PC-3 (cell line): ENCODE data around the gene SOX4. TPM values are rescaled to one million over a fixed set of nuclear protein-coding genes. Genes with fewer than 3 reads are reported as not detected.

Experiments
- ATAC-seq: fragments of 200-7000 bp; cut with Tn5 transposase; 2 replicates; pipeline ENCODE4 v1.9.1; 2020; ENCODE audit warnings: mild to moderate bottlenecking, moderate library complexity
- BruUV-seq: library from RNA; stranded (reverse); fragments of 400-500 nt; replicated peaks from 2 replicates; lab custom pipeline; 2021; lab: Mats Ljungman, UMichigan
- CTCF ChIA-PET: fragments of 300-600 bp; sonication (Branson Sonifier 250); formaldehyde crosslinking; loops from one replicate; lab custom pipeline; 2022; ENCODE audit warnings: antibody characterized with exemption; lab: Charles Lee
- POLR2A ChIA-PET: fragments of 300-600 bp; sonication (Branson Sonifier 250); formaldehyde crosslinking; loops from one replicate; lab custom pipeline; 2022; ENCODE audit warnings: antibody characterized with exemption; ENCODE audit not compliant: unreplicated experiment; lab: Charles Lee
- DNase-seq: peaks from one replicate; pipeline ENCODE4 v3.0.0-alpha.2; 2015
- H2AFZ ChIP-seq: fragments of 300-600 bp; sonication (generic); 2 replicates; pipeline ENCODE4 v1.6.0; 2016; ENCODE audit warnings: antibody characterized with exemption, low read length
- H3F3A ChIP-seq: fragments of 300-600 bp; sonication (generic); one replicate; pipeline ENCODE4 v1.6.0; 2017; ENCODE audit warnings: antibody characterized with exemption, low read length, control low read depth, mild to moderate bottlenecking; ENCODE audit not compliant: unreplicated experiment
- H3K27ac ChIP-seq: fragments of 300-600 bp; sonication (generic); 2 replicates; pipeline ENCODE4 v1.5.1; 2016; ENCODE audit warnings: mild to moderate bottlenecking, low read length
- H3K27me3 ChIP-seq: fragments of 300-600 bp; sonication (generic); 2 replicates; pipeline ENCODE4 v1.6.1; 2016; ENCODE audit warnings: low read length, mixed read lengths
- H3K36me3 ChIP-seq: fragments of 300-600 bp; sonication (generic); 2 replicates; pipeline ENCODE4 v1.6.1; 2016; ENCODE audit warnings: low read depth, mixed run types, low read length, mixed read lengths
- H3K4me1 ChIP-seq: fragments of 300-600 bp; sonication (generic); 2 replicates; pipeline ENCODE4 v1.5.1; 2016; ENCODE audit warnings: low read length; ENCODE audit not compliant: insufficient read depth
- H3K4me2 ChIP-seq: fragments of 300-600 bp; sonication (generic); 2 replicates; pipeline ENCODE4 v1.6.0; 2016; ENCODE audit warnings: low read length
- H3K4me3 ChIP-seq: fragments of 300-600 bp; sonication (generic); 2 replicates; pipeline ENCODE4 v1.5.1; 2016; ENCODE audit warnings: mild to moderate bottlenecking, low read length, mixed read lengths
- H3K79me2 ChIP-seq: fragments of 300-600 bp; sonication (generic); 2 replicates; pipeline ENCODE4 v1.6.1; 2017; ENCODE audit warnings: low read length, mixed read lengths
- H3K9ac ChIP-seq: fragments of 300-600 bp; sonication (generic); 2 replicates; pipeline ENCODE4 v1.6.0; 2016; ENCODE audit warnings: mild to moderate bottlenecking, low read length
- H3K9me2 ChIP-seq: fragments of 300-600 bp; sonication (generic); replicated peaks from 2 replicates; pipeline ENCODE4 v1.6.1; 2016; ENCODE audit warnings: mixed run types, low read length, mixed read lengths
- H3K9me3 ChIP-seq: fragments of 300-600 bp; sonication (generic); 2 replicates; pipeline ENCODE4 v1.6.1; 2016; ENCODE audit warnings: low read length, mixed read lengths
- H4K20me1 ChIP-seq: fragments of 300-600 bp; sonication (generic); 2 replicates; pipeline ENCODE4 v1.6.1; 2016; ENCODE audit warnings: low read length, mixed read lengths
- EZH2 ChIP-seq: fragments of 300-600 bp; sonication (generic); IDR thresholded peaks from one replicate; pipeline ENCODE4 v1.6.1; 2017; ENCODE audit warnings: antibody characterized with exemption, mild to moderate bottlenecking, low read length; ENCODE audit not compliant: unreplicated experiment
- EZH2phosphoT487 ChIP-seq: fragments of 300-600 bp; sonication (generic); IDR thresholded peaks from 2 replicates; pipeline ENCODE4 v1.6.1; 2018; ENCODE audit warnings: mild to moderate bottlenecking, antibody characterized with exemption, low read length, borderline replicate concordance
- intact Hi-C: fragments of 100-400 bp; cut with micrococcal nuclease; formaldehyde crosslinking; loops from 2 replicates; pipeline ENCODE4 v1.9.0; 2023
- total RNA-seq: library from RNA; depleted of rRNA; stranded (reverse); fragments of >200 nt; gene quantifications from 2 replicates; pipeline ENCODE4 v1.2.3, GENCODE V29; 2014
- TF ChIP-seq, protein P1 (sequence below): fragments of 300-600 bp; sonication (generic); conservative IDR thresholded peaks from 2 replicates; pipeline ENCODE4 v1.5.1; 2017; ENCODE audit warnings: antibody characterized with exemption, low read depth, mild to moderate bottlenecking, low read length

Gene SOX4
- total RNA-seq, 1 experiment from 2014 or later, result 46.1 TPM

GRCh38 chr6:21609881-21610329, 16.4 kb downstream of the SOX4 start:
- H3K4me3 ChIP-seq, result no peak overlapping the region
- no peaks in the 10 kb centered on the region for H3K36me3 ChIP-seq
- H3F3A ChIP-seq, result no peaks in the 10 kb centered on the region
- no peaks in the 10 kb centered on the region for H4K20me1 ChIP-seq
- H3K4me1 ChIP-seq, result no peaks in the 10 kb centered on the region
- ChIA-PET CTCF (interaction anchor here (0.6 kb wide), 1 partner anchor 1297 kb away, joined by 3 read pairs; no protein-coding TSS in a partner anchor), POLR2A (no interaction called here)
- H3K79me2 ChIP-seq, result no peaks in the 10 kb centered on the region
- intact Hi-C loops, result no loop called here
- H3K27ac ChIP-seq, result no peak overlapping the region
- H2AFZ ChIP-seq, result no peak overlapping the region
- H3K9me2 ChIP-seq, result no peaks in the 10 kb centered on the region
- no peak overlapping the region for H3K9ac ChIP-seq
- TF ChIP-seq EZH2phosphoT487, result no peak
- TF ChIP-seq, protein P1, sequence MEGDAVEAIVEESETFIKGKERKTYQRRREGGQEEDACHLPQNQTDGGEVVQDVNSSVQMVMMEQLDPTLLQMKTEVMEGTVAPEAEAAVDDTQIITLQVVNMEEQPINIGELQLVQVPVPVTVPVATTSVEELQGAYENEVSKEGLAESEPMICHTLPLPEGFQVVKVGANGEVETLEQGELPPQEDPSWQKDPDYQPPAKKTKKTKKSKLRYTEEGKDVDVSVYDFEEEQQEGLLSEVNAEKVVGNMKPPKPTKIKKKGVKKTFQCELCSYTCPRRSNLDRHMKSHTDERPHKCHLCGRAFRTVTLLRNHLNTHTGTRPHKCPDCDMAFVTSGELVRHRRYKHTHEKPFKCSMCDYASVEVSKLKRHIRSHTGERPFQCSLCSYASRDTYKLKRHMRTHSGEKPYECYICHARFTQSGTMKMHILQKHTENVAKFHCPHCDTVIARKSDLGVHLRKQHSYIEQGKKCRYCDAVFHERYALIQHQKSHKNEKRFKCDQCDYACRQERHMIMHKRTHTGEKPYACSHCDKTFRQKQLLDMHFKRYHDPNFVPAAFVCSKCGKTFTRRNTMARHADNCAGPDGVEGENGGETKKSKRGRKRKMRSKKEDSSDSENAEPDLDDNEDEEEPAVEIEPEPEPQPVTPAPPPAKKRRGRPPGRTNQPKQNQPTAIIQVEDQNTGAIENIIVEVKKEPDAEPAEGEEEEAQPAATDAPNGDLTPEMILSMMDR, result no peak
- TF ChIP-seq EZH2, result no peak
- DNase-seq (no peak), ATAC-seq (no peak)
- no TSS peak for BruUV-seq
- no peak overlapping the region for H3K4me2 ChIP-seq
- H3K27me3 ChIP-seq, result no peaks in the 10 kb centered on the region
- no peaks in the 10 kb centered on the region for H3K9me3 ChIP-seq

DNA sequence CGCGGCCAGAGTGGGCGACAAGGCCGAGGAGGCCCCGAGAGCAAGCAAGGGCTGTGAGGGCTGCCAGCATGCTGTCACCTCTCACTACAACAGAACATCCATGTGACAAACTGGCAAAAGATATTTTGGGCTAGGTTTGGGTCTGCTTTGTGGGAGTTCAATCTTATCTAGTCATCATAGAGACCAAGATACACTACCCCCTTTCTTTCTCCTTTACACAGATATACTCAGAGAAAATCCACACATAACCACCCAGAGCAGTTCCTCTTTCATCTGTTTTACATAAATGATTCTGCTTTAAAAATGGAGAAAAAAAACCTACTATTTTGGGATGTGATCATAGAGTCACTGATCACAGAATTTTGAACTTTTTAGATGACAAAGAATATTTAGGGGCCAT, 16.8 kb downstream of the SOX4 start:
- TF ChIP-seq, protein P1, result no peak
- no peak for TF ChIP-seq EZH2
- no peak for TF ChIP-seq EZH2phosphoT487

GRCh38 chr6:21611485-21611884, 17.9 kb downstream of the SOX4 start:
- CTCF ChIA-PET, result no interaction called here
- Histone ChIP-seq H3K36me3 (no peaks in the 10 kb centered on the region), H3K79me2 (no peaks in the 10 kb centered on the region), H3F3A (no peaks in the 10 kb centered on the region), H3K4me3 (no peak overlapping the region), H2AFZ (no peak overlapping the region), H3K9me2 (no peaks in the 10 kb centered on the region), H3K27me3 (no peaks in the 10 kb centered on the region), H3K9me3 (no peaks in the 10 kb centered on the region), H3K27ac (no peak overlapping the region), H4K20me1 (no peaks in the 10 kb centered on the region), H3K4me1 (peaks cover 5% of the 10 kb centered on the region; the same call in 1 of the 2 replicates), H3K9ac (no peak overlapping the region), H3K4me2 (no peak overlapping the region)
- intact Hi-C loops, result no loop called here
- ATAC-seq, result no peak
- BruUV-seq, result no TSS peak
- POLR2A ChIA-PET, result no interaction called here
- TF ChIP-seq, protein P1, result no peak
- no peak for TF ChIP-seq EZH2
- no peak for TF ChIP-seq EZH2phosphoT487
- no peak for DNase-seq

More for the DNA sequence above, 16.8 kb downstream of the SOX4 start:
- DNase-seq, result no peak
- no peaks in the 10 kb centered on the region for H3K9me3 ChIP-seq
- no peak overlapping the region for H3K4me3 ChIP-seq
- no peak overlapping the region for H3K9ac ChIP-seq
- H3K79me2 ChIP-seq, result no peaks in the 10 kb centered on the region
- no peak for ATAC-seq
- no peaks in the 10 kb centered on the region for H3K9me2 ChIP-seq
- H3K36me3 ChIP-seq, result no peaks in the 10 kb centered on the region
- no peaks in the 10 kb centered on the region for H4K20me1 ChIP-seq
- POLR2A ChIA-PET, result no interaction called here
- H3F3A ChIP-seq, result no peaks in the 10 kb centered on the region
- no peaks in the 10 kb centered on the region; the same call in 1 of the 2 replicates for H3K4me1 ChIP-seq
- intact Hi-C loops, result no loop called here
- no peak overlapping the region for H3K4me2 ChIP-seq
- no peak overlapping the region for H2AFZ ChIP-seq
- no TSS peak for BruUV-seq
- no peaks in the 10 kb centered on the region for H3K27me3 ChIP-seq
- CTCF ChIA-PET, result interaction anchor here (0.6 kb wide), 1 partner anchor 1297 kb away, joined by 3 read pairs; no protein-coding TSS in a partner anchor
- no peak overlapping the region for H3K27ac ChIP-seq
